ENCODE results near the gene CCDC82.

CCDC82 gene

GRCh38 chr11:96303064-96303463 is 86.6 kb downstream of the CCDC82 start:
- DNase-seq, result no peak
